SK-N-SH (cell line): ENCODE data around the gene ATP2C1.

Experiments
- CHD2 ChIP-seq: fragments of 150-350 bp; IDR thresholded peaks from 2 replicates; pipeline ENCODE4 v1.6.1; 2018; ENCODE audit warnings: low read length; ENCODE audit not compliant: partially characterized antibody
- CTCF ChIP-seq: fragments of 200-600 bp; sonication (generic); IDR thresholded peaks from 2 replicates; pipeline ENCODE4 v1.6.1; 2017; ENCODE audit warnings: antibody characterized with exemption, mild to moderate bottlenecking, moderate library complexity
- ELF1 ChIP-seq: IDR thresholded peaks from 2 replicates; pipeline ENCODE4 v1.4.0; 2012
- MAX ChIP-seq: IDR thresholded peaks from 2 replicates; pipeline ENCODE4 v1.4.0; 2012; ENCODE audit warnings: low read depth
- RAD21 ChIP-seq: IDR thresholded peaks from 2 replicates; pipeline ENCODE4 v1.6.1; 2012; ENCODE audit warnings: mild to moderate bottlenecking, low read length
- RCOR1 ChIP-seq: fragments of 150-350 bp; IDR thresholded peaks from 2 replicates; pipeline ENCODE4 v1.6.1; 2017; ENCODE audit warnings: antibody characterized with exemption, low read length
- REST ChIP-seq: IDR thresholded peaks from 2 replicates; pipeline ENCODE4 v1.6.1; 2012; ENCODE audit warnings: mild to moderate bottlenecking, low read depth, low read length, moderate library complexity
- RFX5 ChIP-seq: IDR thresholded peaks from 2 replicates; pipeline ENCODE4 v1.6.1; 2012; ENCODE audit warnings: mild to moderate bottlenecking, improper control_type of control experiment, low read length

- TF ChIP-seq REST (no peak), CTCF (no peak), RFX5 (no peak), MAX (no peak), CHD2 (no peak), ELF1 (no peak), RAD21 (no peak), RCOR1 (no peak)
These were observed 62.4 kb downstream of the ATP2C1 start for GRCh38 chr3:130956281-130956680.
